HL-60 (cell line): ENCODE measurements around the gene DOCK2.

Experiments used
- DNase-seq, 2 experiments: peaks; one replicate each; pipeline ENCODE4 v3.0.0-alpha.2; 2010 to 2020; ENCODE audit warnings: low read depth in 1 of 2, low spot score in 1 of 2
- H3K27ac ChIP-seq: fragments of 250-450 bp; sonication (Bioruptor Pico); replicated peaks from 2 replicates; pipeline ENCODE4 v1.5.1; 2020; ENCODE audit warnings: mild to moderate bottlenecking, moderate library complexity
- H3K27me3 ChIP-seq: fragments of 250-450 bp; sonication (Bioruptor Pico); 2 replicates; pipeline ENCODE4 v1.5.1; 2021; ENCODE audit warnings: mild to moderate bottlenecking, moderate library complexity; ENCODE audit not compliant: insufficient read depth, poor library complexity, severe bottlenecking
- H3K4me3 ChIP-seq: replicated peaks from 2 replicates; pipeline ENCODE4 v1.5.1; 2011; ENCODE audit warnings: mild to moderate bottlenecking, control low read depth, low read length; ENCODE audit not compliant: insufficient read depth
- CTCF ChIP-seq: IDR thresholded peaks from one replicate; pipeline ENCODE4 v1.5.1; 2011; ENCODE audit warnings: low read length, control low read depth, inconsistent platforms; ENCODE audit not compliant: insufficient read depth
- GABPA ChIP-seq: IDR thresholded peaks from 2 replicates; pipeline ENCODE4 v1.6.1; 2012; ENCODE audit warnings: low read depth
- POLR2AphosphoS5 ChIP-seq: IDR thresholded peaks from 2 replicates; pipeline ENCODE4 v1.6.1; 2012; ENCODE audit warnings: low read depth
- REST ChIP-seq: IDR thresholded peaks from 2 replicates; pipeline ENCODE4 v1.6.1; 2012; ENCODE audit warnings: low read depth; ENCODE audit not compliant: insufficient replicate concordance
- SPI1 ChIP-seq: IDR thresholded peaks from 2 replicates; pipeline ENCODE4 v1.6.1; 2012; ENCODE audit warnings: low read depth, mild to moderate bottlenecking, borderline replicate concordance

Gene DOCK2

GRCh38 chr5:170038241-170038640, 401.2 kb downstream of the DOCK2 start:
- no peaks in the 10 kb centered on the region for H3K27me3 ChIP-seq

GRCh38 chr5:170039830-170040229, 402.8 kb downstream of the DOCK2 start:
- DNase-seq, result no peak
- H3K4me3 ChIP-seq, result no peak overlapping the region
- TF ChIP-seq POLR2AphosphoS5, result no peak
- TF ChIP-seq GABPA, result no peak
- no peak for TF ChIP-seq SPI1
- no peak for TF ChIP-seq REST

More at GRCh38 chr5:170038241-170038640, 401.2 kb downstream of the DOCK2 start:
- H3K27ac ChIP-seq, result no peak overlapping the region
- no peak for TF ChIP-seq REST
- no peak for TF ChIP-seq CTCF
- H3K4me3 ChIP-seq, result no peak overlapping the region
- DNase-seq, result no peak

GRCh38 chr5:170046241-170046640, 409.2 kb downstream of the DOCK2 start:
- H3K27me3 ChIP-seq, result no peaks in the 10 kb centered on the region
- no peak for TF ChIP-seq POLR2AphosphoS5
- no peak for TF ChIP-seq GABPA
- TF ChIP-seq SPI1, result no peak
- TF ChIP-seq REST, result no peak
- no peak for TF ChIP-seq CTCF
- DNase-seq, result no peak

More at GRCh38 chr5:170039830-170040229, 402.8 kb downstream of the DOCK2 start:
- Histone ChIP-seq H3K27me3 (no peaks in the 10 kb centered on the region), H3K27ac (no peak overlapping the region)

GRCh38 chr5:170049713-170050112, 412.6 kb downstream of the DOCK2 start:
- H3K27me3 ChIP-seq, result no peaks in the 10 kb centered on the region
- DNase-seq, result no peak
- TF ChIP-seq GABPA (no peak), SPI1 (no peak), REST (no peak), POLR2AphosphoS5 (no peak), CTCF (no peak)
- no peak overlapping the region for H3K4me3 ChIP-seq
- H3K27ac ChIP-seq, result no peak overlapping the region

More at GRCh38 chr5:170046241-170046640, 409.2 kb downstream of the DOCK2 start:
- Histone ChIP-seq H3K4me3 (no peak overlapping the region), H3K27ac (no peak overlapping the region)
